Measurements from ENCODE around the gene PSD2. TPM values are rescaled to one million over a fixed set of nuclear protein-coding genes. Genes with fewer than 3 reads are reported as not detected.

Gene PSD2
- total and polyA plus RNA-seq, 4 donors: 0.05 TPM; not detected in 3

GRCh38 chr5:139839232-139839815, 43.7 kb downstream of the PSD2 start (continued):
- TF ChIP-seq CTCF (IDR thresholded peaks at IDR 0.05; ENCODE audit: low read depth, low read length, missing input control) (no peak), GABPA (IDR thresholded peaks at IDR 0.05 in 1 of 2, conservative IDR thresholded peaks at IDR 0.05 in 1 of 2) (no peak), YY1 (IDR thresholded peaks at IDR 0.05) (no peak), SP1 (IDR thresholded peaks at IDR 0.05) (no peak)

GRCh38 chr5:139839918-139840317, 44.3 kb downstream of the PSD2 start:
- DNase-seq (ENCODE audit: low spot score): no peak
- no peaks in the 10 kb centered on the region for H3K36me3 ChIP-seq (ENCODE audit: control insufficient read depth in 4 of 4, insufficient read depth in 3 of 4, low read depth in 1 of 4, low read length in 3 of 4)
- no peaks in the 10 kb centered on the region for H3K27me3 ChIP-seq (ENCODE audit: control insufficient read depth in 4 of 4, insufficient read depth in 4 of 4, low read length in 3 of 4)
- no peaks in the 10 kb centered on the region for H3K4me1 ChIP-seq (ENCODE audit: control insufficient read depth in 4 of 4, insufficient read depth in 4 of 4, low read length in 3 of 4)
- no peaks in the 10 kb centered on the region for H3K9me3 ChIP-seq (ENCODE audit: control insufficient read depth in 4 of 4, low read length in 3 of 4)
- 89% methylated on average over 8 of the region's 8 CpGs for WGBS
- H3K27ac ChIP-seq (ENCODE audit: low read depth in 1 of 2, low read length in 2 of 2): no peak overlapping the region
- no peak overlapping the region for H3K4me3 ChIP-seq (ENCODE audit: low read depth in 1 of 3, low read length in 3 of 3)
- no peak for TF ChIP-seq NR2F2 (IDR thresholded peaks at IDR 0.05)
- no peak overlapping the region for H3K9ac ChIP-seq (ENCODE audit: low read depth in 1 of 2, low read length in 2 of 2)

- no peaks in the 10 kb centered on the region for H3K9me3 ChIP-seq (ENCODE audit: control insufficient read depth in 4 of 4, low read length in 3 of 4)
- peaks cover 0 to 6% (median 5%) of the 10 kb centered on the region in 4 donors for H3K4me1 ChIP-seq (ENCODE audit: control insufficient read depth in 4 of 4, insufficient read depth in 4 of 4, low read length in 3 of 4)
- no peak overlapping the region for H3K4me3 ChIP-seq (ENCODE audit: low read depth in 1 of 3, low read length in 3 of 3)
- no peaks in the 10 kb centered on the region for H3K36me3 ChIP-seq (ENCODE audit: control insufficient read depth in 4 of 4, insufficient read depth in 3 of 4, low read depth in 1 of 4, low read length in 3 of 4)
- H3K27me3 ChIP-seq (ENCODE audit: control insufficient read depth in 4 of 4, insufficient read depth in 4 of 4, low read length in 3 of 4): no peaks in the 10 kb centered on the region
- TF ChIP-seq SP1 (IDR thresholded peaks at IDR 0.05) (no peak), HNF4A (conservative IDR thresholded peaks at IDR 0.05) (no peak), HNF4G (IDR thresholded peaks at IDR 0.05) (no peak)
- 78% methylated on average over 4 of the region's 4 CpGs for WGBS
- H3K9ac ChIP-seq (ENCODE audit: low read depth in 1 of 2, low read length in 2 of 2): no peak overlapping the region
- no peak overlapping the region for H3K27ac ChIP-seq (ENCODE audit: low read depth in 1 of 2, low read length in 2 of 2)
- DNase-seq (ENCODE audit: low spot score): no peak
Measured at GRCh38 chr5:139841549-139841948, 45.9 kb downstream of the PSD2 start.

- no peak for DNase-seq (ENCODE audit: low spot score)
- Histone ChIP-seq H3K27me3 (ENCODE audit: control insufficient read depth in 4 of 4, insufficient read depth in 4 of 4, low read length in 3 of 4) (no peaks in the 10 kb centered on the region), H3K9me3 (ENCODE audit: control insufficient read depth in 4 of 4, low read length in 3 of 4) (no peaks in the 10 kb centered on the region), H3K27ac (ENCODE audit: low read depth in 1 of 2, low read length in 2 of 2) (no peak overlapping the region), H3K4me1 (ENCODE audit: control insufficient read depth in 4 of 4, insufficient read depth in 4 of 4, low read length in 3 of 4) (peaks cover 0 to 9% (median 7%) of the 10 kb centered on the region in 4 donors), H3K4me3 (ENCODE audit: low read depth in 1 of 3, low read length in 3 of 3) (no peak overlapping the region), H3K9ac (ENCODE audit: low read depth in 1 of 2, low read length in 2 of 2) (no peak overlapping the region), H3K36me3 (ENCODE audit: control insufficient read depth in 4 of 4, insufficient read depth in 3 of 4, low read depth in 1 of 4, low read length in 3 of 4) (no peaks in the 10 kb centered on the region)
- 94% methylated on average over 7 of the region's 7 CpGs for WGBS
- TF ChIP-seq CTCF (IDR thresholded peaks at IDR 0.05; ENCODE audit: low read depth, low read length, missing input control) (no peak), ATF3 (IDR thresholded peaks at IDR 0.05) (no peak), YY1 (IDR thresholded peaks at IDR 0.05) (no peak), GABPA (IDR thresholded peaks at IDR 0.05 in 1 of 2, conservative IDR thresholded peaks at IDR 0.05 in 1 of 2) (no peak), REST (IDR thresholded peaks at IDR 0.05) (no peak), JUND (IDR thresholded peaks at IDR 0.05) (no peak), EGR1 (IDR thresholded peaks at IDR 0.05; ENCODE audit: low read depth in 2 of 2) (no peak), ZBTB33 (IDR thresholded peaks at IDR 0.05) (no peak), NR2F2 (IDR thresholded peaks at IDR 0.05) (no peak), RXRA (IDR thresholded peaks at IDR 0.05) (no peak), TAF1 (conservative IDR thresholded peaks at IDR 0.05) (no peak), FOXA1 (IDR thresholded peaks at IDR 0.05) (no peak), RAD21 (IDR thresholded peaks at IDR 0.05) (no peak)
Measured at GRCh38 chr5:139842321-139842720, 46.7 kb downstream of the PSD2 start.
